Adipocyte (in vitro differentiated cells): ENCODE data around the gene ATG7.

Source experiments
- DNase-seq: peaks from one replicate; pipeline ENCODE4 v3.0.0-alpha.2; 2015; ENCODE audit warnings: low read depth
- H3K27me3 ChIP-seq: replicated peaks from 2 replicates; pipeline ENCODE4 v1.7.0; 2013; ENCODE audit warnings: mild to moderate bottlenecking, low read length, moderate library complexity; ENCODE audit not compliant: control insufficient read depth, insufficient read depth
- H3K36me3 ChIP-seq: 2 replicates; pipeline ENCODE4 v1.7.0; 2013; ENCODE audit warnings: low read length, mild to moderate bottlenecking, moderate library complexity; ENCODE audit not compliant: control insufficient read depth, insufficient read depth, severe bottlenecking
- H3K4me1 ChIP-seq: 2 replicates; pipeline ENCODE4 v1.7.0; 2013; ENCODE audit warnings: mild to moderate bottlenecking, low read length, moderate library complexity; ENCODE audit not compliant: control insufficient read depth, insufficient read depth
- H3K4me3 ChIP-seq: 2 replicates; pipeline ENCODE4 v1.7.0; 2013; ENCODE audit warnings: mild to moderate bottlenecking, low read length, moderate library complexity
- H3K9ac ChIP-seq: 2 replicates; pipeline ENCODE4 v1.7.0; 2013; ENCODE audit warnings: mild to moderate bottlenecking, low read length, moderate library complexity
- H3K9me3 ChIP-seq: 2 replicates; pipeline ENCODE4 v1.7.0; 2013; ENCODE audit warnings: mild to moderate bottlenecking, low read length, moderate library complexity; ENCODE audit not compliant: control insufficient read depth

Gene ATG7

DNA sequence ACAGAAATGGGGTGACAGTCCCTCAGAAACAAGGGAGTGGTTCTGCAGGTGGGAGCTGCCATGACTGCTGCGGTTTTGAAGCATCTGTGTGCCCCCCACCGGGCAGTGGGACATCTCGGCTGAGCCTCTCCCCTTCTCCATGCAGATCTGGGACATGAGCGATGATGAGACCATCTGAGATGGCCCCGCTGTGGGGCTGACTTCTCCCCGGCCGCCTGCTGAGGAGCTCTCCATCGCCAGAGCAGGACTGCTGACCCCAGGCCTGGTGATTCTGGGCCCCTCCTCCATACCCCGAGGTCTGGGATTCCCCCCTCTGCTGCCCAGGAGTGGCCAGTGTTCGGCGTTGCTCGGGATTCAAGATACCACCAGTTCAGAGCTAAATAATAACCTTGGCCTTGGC, 282.5 kb downstream of the ATG7 start:
- Histone ChIP-seq H3K27me3 (no peaks in the 10 kb centered on the region), H3K36me3 (peaks cover 36% of the 10 kb centered on the region), H3K9me3 (no peaks in the 10 kb centered on the region), H3K4me1 (peaks cover 50% of the 10 kb centered on the region), H3K9ac (no peak overlapping the region), H3K4me3 (no peak overlapping the region)
- DNase-seq, result no peak

DNA sequence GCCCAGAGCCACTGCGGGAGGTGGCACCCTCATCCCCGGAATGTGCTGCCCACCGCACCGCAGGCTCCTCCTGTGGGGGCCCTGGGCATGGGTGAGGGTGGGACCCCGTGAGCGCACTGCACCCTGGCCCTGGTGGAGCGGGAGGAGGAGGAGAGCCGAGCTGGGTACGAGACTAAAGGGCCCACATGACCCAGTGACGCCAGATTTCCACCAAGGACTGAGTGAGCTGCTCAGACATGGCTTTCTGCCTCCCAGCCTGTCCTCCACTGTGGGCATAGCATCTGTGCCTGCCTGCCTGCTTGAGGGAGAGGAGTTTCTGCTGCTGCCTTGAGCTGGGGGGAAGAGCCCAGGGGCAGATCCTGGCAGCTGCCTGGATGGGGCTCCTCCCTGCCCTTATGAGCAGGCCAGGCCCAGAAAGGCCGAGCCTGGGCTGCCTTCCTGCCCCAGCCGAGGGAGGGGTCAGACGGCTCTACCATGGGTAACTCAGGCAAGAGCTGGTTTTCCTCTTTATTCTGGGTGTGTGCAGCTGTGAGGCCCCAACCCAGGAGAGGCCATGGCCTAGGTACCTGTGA, 283.1 kb downstream of the ATG7 start:
- Histone ChIP-seq H3K4me1 (peaks cover 50% of the 10 kb centered on the region), H3K9me3 (no peaks in the 10 kb centered on the region), H3K9ac (no peak overlapping the region), H3K36me3 (peaks cover 36% of the 10 kb centered on the region), H3K4me3 (no peak overlapping the region), H3K27me3 (no peaks in the 10 kb centered on the region)
- no peak for DNase-seq

DNA sequence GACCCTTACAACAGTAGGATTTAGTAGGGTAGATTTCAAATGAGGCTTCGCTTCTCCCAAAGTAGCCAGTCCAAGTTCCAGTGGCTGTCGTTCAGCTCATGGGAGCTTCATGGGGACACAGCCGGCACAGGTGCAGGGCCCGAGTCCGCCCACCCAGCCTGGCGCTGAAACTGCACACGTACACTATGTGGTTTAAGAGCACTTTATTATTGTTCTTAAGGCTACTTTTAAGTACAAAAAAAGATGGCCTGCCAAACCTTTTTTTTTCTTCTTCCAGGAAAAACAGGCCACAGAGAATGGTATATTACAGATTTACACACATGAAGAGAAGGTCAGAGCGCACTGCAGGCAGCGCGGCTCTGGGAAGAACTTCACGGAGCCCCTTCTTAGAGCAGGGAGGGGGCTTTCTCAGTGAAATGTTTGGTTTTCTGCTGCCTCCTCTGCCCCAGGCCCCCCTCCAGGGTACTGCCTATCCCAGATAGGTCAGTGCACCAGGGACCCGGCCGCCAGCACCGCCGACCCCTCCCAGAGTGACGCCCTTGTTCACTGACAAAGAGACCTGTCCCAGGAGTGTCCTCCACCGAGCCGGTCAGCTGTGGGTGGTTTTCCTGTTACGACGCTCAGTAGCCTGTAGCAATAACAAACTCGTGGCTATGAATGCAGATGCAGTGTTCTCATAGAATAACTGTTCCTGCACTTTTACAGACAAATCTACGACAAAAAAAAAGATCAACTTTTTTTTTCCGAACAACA, 283.9 kb downstream of the ATG7 start:
- no peak for DNase-seq
- Histone ChIP-seq H3K9ac (no peak overlapping the region), H3K4me3 (no peak overlapping the region), H3K4me1 (peaks cover 43% of the 10 kb centered on the region), H3K9me3 (no peaks in the 10 kb centered on the region), H3K27me3 (no peaks in the 10 kb centered on the region), H3K36me3 (peaks cover 36% of the 10 kb centered on the region)

DNA sequence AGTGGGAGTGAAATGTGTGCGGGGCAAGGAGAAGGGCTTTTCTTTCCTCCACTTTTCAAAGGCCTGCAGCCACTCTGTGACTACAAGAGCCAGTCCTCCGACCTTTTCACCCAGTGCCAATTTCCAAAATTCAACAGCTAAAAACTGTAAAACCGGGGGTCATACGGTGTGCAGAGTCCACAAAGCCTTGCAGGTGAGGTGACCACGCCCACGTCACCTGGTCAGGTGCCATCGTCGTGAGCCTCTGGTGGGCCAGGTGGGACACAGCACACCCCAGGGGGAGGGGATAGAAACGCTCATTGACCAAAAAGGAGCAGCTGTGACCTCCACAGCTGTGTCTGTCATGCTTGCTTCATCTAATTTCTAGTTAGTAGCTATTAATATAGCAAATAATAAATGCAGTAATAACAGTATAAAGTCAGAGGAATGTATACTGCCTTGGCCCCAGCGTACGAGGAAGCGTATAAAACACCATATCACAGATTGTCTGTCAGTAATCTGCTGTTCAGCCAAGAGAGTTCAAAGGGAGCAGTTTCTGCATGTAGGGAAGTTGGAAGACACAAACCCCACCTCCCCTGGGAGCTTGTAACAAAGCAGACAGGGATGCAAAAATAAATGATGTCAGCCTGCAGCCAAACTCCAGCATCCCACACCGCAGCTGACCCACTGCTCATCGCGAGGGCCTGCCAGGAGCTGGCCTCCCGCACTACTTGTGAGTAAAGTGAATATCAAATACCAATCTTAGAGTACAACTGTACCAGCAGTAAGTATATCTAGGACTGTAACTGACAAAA, 284.9 kb downstream of the ATG7 start:
- peaks cover 40% of the 10 kb centered on the region for H3K4me1 ChIP-seq
- DNase-seq, result peak; percentile 68
- H3K27me3 ChIP-seq, result no peaks in the 10 kb centered on the region
- H3K9ac ChIP-seq, result peak overlapping the region; percentile 22
- no peaks in the 10 kb centered on the region for H3K9me3 ChIP-seq
- no peak overlapping the region for H3K4me3 ChIP-seq
- H3K36me3 ChIP-seq, result peaks cover 37% of the 10 kb centered on the region

DNA sequence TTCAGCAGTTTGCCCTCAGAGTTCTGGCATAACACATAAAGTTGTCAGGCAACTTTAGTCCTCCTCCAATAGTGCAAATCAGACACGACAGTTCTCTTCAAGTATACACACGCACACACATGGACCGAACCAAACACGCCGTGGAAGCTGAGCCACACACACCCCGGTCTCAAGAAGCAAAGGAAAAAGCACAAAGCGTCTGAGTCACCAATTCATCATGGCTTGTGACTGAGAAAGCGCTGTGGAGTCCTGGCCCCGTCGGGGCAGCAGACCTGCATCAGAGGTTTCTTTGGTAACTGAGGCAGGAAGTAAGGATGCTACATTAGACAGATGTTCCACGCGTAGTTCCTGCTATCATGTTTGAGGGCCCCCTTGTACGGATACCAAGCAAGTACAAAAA, 285.8 kb downstream of the ATG7 start:
- peaks cover 46% of the 10 kb centered on the region for H3K36me3 ChIP-seq
- H3K9me3 ChIP-seq, result no peaks in the 10 kb centered on the region
- no peaks in the 10 kb centered on the region for H3K27me3 ChIP-seq
- no peak overlapping the region for H3K9ac ChIP-seq
- peak; percentile 80 for DNase-seq
- peaks cover 40% of the 10 kb centered on the region for H3K4me1 ChIP-seq
- H3K4me3 ChIP-seq, result no peak overlapping the region

DNA sequence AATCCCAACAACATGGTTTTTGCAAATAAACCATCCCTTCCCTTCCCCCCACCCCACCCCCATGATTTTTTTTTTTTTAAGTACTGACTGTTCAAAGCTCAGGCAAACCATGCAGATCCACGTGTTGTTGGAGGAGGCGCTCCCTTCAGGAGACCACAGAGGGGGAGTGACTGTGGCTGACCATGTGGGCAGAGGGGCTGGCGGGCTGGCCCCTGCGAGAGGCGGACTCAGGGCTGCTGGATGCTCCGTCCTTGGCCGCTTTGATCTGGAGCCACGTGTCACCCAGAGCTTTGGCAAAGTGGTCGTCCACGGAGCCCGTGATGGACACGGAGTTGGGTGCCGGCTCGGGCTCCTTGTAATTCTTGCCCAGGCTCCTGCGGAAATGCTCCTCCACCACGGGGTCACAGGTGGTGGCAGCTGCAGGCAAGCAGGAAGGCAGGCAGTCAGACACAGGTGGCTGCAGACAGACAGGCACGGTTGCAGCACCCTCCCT, 286.3 kb downstream of the ATG7 start:
- Histone ChIP-seq H3K27me3 (no peaks in the 10 kb centered on the region), H3K4me1 (peaks cover 39% of the 10 kb centered on the region), H3K36me3 (peaks cover 51% of the 10 kb centered on the region), H3K4me3 (no peak overlapping the region), H3K9me3 (no peaks in the 10 kb centered on the region), H3K9ac (no peak overlapping the region)
- DNase-seq, result no peak

DNA sequence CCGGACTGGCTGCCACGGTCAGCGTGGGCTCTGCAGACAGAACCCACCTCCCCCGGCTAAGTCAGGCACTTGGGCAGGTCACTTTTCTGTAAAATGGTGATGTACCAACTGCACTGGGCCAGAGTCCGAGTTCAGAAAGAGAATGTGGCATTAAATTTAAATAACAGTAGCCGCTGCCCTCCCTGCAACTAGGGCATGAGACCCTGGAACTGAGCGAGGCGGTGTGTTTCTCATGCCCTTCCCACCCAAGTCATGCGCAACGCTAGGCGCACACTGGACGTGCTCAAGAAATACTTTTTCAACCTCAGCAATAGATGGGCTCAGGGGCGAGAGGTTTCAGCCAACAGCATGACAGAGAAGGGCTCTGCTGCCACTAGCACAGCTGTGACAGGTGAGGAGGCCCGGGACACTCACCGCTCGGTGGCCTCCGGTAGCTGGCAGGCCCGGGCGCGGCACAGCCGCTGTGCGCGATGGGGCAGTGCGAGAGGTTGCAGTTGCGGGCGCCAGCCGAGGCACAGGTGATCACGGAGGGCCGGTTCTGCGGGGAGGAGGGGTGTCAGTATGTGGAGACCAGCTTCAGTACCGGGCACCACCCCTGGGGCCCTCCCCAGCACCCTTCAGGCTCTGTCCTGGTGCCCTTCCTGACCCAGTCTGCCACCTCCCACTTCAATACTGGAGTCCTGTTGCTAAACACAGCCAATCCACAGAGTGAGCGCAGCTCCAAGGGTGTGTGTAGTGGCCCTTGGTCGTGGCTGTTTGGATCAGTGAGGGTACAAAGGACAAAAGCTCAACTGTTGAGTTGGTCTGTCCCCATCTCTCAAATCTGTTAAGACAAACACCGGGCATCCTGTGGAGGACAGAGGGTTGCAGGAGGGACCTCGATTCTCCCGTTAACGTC, 287.0 kb downstream of the ATG7 start:
- H3K27me3 ChIP-seq, result no peaks in the 10 kb centered on the region
- no peak overlapping the region for H3K4me3 ChIP-seq
- no peak for DNase-seq
- no peaks in the 10 kb centered on the region for H3K9me3 ChIP-seq
- peaks cover 32% of the 10 kb centered on the region for H3K4me1 ChIP-seq
- H3K36me3 ChIP-seq, result peaks cover 56% of the 10 kb centered on the region
- no peak overlapping the region for H3K9ac ChIP-seq

DNA sequence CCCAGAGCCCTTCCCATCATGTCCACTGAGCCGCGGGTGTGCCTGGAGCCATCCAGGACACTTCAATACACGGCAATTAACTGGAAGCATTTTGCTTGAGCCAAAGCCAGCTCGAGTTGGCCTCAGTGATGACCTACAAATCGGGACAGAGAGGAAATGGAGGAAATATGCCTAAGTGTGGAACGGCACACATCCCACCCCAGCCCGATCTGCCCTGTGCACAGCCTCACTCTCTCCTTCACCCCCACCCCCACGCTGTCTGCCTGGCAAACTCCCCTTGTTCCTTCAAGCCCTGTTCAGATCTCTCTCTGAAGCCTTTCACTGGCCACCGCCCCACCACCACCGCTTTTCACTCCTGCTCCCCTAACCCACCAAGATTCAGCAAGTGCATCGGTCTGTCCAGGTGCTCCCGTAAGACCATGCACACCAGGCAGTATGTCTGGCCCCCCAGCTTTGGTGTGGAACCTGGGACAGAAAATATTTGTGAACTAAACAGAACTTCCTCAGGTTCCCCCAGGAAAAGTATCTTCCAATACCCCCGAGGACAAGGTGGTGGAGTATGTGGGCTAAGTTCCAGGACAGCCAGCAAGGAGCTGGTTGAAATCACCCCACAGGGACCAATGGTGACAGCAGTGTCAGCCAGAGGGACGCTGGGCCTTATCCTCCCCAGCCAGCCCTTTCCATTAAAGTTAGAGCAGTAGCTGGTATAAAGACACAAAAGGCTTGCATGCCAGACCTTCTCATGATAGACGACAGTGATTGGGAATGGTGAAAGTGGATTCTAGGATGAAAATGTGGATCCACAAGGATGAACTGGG, 287.8 kb downstream of the ATG7 start:
- H3K4me1 ChIP-seq, result peaks cover 29% of the 10 kb centered on the region
- no peak for DNase-seq
- peaks cover 56% of the 10 kb centered on the region for H3K36me3 ChIP-seq
- no peak overlapping the region for H3K4me3 ChIP-seq
- H3K27me3 ChIP-seq, result no peaks in the 10 kb centered on the region
- H3K9me3 ChIP-seq, result no peaks in the 10 kb centered on the region
- H3K9ac ChIP-seq, result no peak overlapping the region

DNA sequence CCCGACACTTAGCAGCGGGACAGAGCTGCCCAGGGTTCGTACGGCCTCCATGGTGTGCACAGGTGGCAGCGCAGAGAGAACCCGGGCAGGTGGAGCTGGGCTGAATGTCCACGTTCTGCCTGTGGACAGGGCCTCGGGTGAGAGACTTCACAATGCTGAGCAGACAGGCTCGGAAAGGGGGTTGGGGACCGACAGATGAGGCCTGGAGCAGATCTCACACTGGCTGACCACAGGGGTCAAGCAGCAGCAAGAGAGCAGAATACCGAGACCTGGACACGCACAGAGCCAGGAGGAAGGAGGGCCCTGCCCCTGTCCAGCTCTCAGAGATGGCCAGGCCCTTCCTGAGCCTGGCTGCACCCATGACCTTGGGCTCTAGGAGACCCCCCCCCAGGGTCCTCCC, 288.5 kb downstream of the ATG7 start:
- Histone ChIP-seq H3K4me3 (no peak overlapping the region), H3K9me3 (no peaks in the 10 kb centered on the region), H3K27me3 (no peaks in the 10 kb centered on the region), H3K36me3 (peaks cover 56% of the 10 kb centered on the region), H3K9ac (no peak overlapping the region), H3K4me1 (peaks cover 29% of the 10 kb centered on the region)
- DNase-seq, result no peak

DNA sequence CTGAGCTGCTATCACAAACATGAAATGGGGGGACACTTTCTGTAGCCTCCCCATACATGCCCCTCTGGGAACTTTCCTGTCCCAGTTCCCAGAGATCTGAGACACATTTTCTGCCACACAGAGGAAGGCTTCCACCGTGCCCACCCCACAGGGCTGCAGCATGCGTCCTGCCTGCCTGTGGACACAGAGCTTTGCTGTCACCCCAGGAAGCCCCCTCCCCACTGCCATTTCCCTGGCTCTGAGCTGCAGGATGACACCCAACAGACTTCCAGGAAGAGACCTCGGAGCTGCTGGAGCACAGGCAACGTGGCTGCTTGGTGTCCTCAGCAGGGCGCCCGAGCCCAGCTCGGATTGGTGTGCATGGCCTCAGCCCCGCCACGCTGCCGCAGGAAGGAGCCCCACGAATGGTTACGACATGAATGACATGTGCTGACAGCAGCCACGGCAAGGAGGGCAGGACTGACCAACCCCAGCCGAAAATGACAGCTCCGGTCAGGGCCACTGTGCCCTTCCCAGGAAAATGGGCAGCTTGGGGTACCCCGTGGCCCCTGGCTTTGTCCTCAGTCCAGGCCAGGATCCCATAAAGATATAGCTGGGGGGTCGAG, 290.2 kb downstream of the ATG7 start:
- peaks cover 65% of the 10 kb centered on the region for H3K36me3 ChIP-seq
- no peak for DNase-seq
- H3K9me3 ChIP-seq, result no peaks in the 10 kb centered on the region
- peaks cover 23% of the 10 kb centered on the region for H3K4me1 ChIP-seq
- H3K4me3 ChIP-seq, result no peak overlapping the region
- H3K27me3 ChIP-seq, result no peaks in the 10 kb centered on the region
- H3K9ac ChIP-seq, result no peak overlapping the region
